ENCODE data around the gene CBLB.

CBLB gene

DNA sequence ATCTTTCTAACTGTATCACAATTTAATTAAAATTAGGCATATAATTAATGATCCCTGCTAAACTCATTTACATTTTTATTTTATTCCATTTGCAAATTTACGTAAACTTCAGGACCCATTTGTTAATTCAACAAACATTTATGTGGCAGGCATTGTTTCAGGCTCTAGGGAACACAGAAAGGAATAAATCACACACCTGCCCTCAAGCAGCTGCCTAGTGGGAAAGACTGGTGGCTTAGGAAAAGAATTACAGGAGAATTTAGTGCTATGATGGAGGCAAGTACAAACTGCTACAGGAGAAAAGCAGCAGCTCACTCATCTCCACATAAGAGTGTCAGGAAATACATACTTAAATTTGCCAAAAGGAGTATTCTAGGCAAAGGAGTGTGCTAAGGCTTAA is 11.2 kb downstream of the CBLB start:
- H3K4me3 ChIP-seq (ENCODE audit: low read depth, low read length), result no peak overlapping the region
- TF ChIP-seq CTCF (conservative IDR thresholded peaks at IDR 0.05; ENCODE audit: low read depth, low read length), result no peak
- no peak for DNase-seq (ENCODE audit: low read depth)

DNA sequence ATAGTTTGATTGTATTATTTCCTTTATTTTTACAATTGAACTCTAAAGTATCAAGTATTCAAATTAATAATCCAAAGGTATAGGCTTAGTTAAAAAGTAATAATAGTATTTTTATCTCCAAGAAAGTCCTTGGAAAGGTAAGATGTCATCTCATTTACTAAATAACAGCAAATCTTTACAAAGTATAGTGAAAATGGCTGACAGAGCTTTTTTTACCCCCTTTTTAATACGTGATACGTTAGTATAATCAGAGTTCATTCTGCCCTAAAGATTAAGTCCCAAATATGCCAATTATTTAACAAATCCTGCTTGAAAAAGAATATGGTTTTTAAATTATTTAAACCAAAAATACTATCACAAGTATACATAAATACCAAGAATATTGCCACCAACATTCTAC is 12.2 kb downstream of the CBLB start:
- no peak for DNase-seq (ENCODE audit: low read depth)
- H3K4me3 ChIP-seq (ENCODE audit: low read depth, low read length), result no peak overlapping the region
- TF ChIP-seq CTCF (conservative IDR thresholded peaks at IDR 0.05; ENCODE audit: low read depth, low read length), result no peak

- TF ChIP-seq CTCF (conservative IDR thresholded peaks at IDR 0.05; ENCODE audit: low read depth, low read length), result no peak
- DNase-seq (ENCODE audit: low read depth), result no peak
- no peak overlapping the region for H3K4me3 ChIP-seq (ENCODE audit: low read depth, low read length)
Measured at GRCh38 chr3:105853801-105854432, 14.9 kb downstream of the CBLB start.

DNA sequence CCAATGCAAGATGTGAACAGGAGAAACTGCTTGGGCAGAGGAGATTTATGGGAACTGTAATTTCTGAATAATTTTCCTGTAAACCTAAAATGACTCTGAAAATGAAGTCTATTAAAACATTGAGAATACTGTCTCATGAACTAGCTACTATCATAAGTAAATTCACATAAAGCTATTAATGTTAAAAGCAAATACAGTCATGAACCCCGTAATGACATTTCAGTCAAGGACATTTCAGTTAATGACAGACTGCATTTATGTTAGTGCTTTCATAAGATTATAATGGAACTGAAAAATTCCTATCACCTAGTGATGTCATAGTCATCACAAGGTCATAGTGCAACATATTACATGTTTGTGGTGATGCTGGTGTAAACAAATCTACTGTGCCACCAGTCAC is 17.2 kb downstream of the CBLB start:
- DNase-seq (ENCODE audit: low read depth), result no peak
- H3K4me3 ChIP-seq (ENCODE audit: low read depth, low read length), result no peak overlapping the region
- TF ChIP-seq CTCF (conservative IDR thresholded peaks at IDR 0.05; ENCODE audit: low read depth, low read length), result no peak

DNA sequence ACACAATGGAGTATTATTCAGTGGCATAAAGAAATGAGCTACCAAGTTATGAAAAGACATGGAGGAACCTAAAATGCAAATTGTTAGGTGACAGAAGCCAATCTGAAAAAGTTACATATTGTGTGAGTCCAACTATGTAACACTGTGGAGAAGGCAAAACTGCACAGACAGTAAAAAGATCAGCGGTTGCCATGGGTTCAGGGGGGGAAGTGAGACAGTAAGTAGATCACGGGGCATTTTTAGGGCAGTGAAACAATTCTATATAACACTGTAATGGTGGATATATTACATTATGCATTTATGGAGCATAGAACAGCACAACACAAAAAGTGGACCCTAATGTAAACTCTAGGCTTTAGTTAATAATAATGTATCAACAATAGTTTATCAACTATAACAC is 17.6 kb downstream of the CBLB start:
- no peak overlapping the region for H3K4me3 ChIP-seq (ENCODE audit: low read depth, low read length)
- TF ChIP-seq CTCF (conservative IDR thresholded peaks at IDR 0.05; ENCODE audit: low read depth, low read length), result no peak
- no peak for DNase-seq (ENCODE audit: low read depth)

DNA sequence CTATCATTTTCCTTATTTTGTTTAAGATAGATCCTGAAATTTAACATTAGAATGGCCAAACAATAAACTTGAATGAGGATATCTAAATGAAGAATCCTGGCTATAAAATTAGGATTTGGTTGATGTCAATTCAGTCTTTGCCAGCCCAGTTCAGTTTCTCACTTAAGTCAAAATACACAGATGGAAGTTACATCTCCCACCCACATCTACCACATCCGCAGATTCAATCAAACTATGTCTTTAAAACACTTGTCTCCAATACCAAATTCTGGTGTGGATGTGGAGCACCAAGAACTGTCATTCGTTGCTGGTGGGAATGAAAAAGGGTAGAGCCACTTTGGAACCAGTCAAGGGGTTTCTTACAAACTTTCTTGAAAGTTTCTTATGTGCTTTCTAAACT is 18.2 kb downstream of the CBLB start:
- no peak for TF ChIP-seq CTCF (conservative IDR thresholded peaks at IDR 0.05; ENCODE audit: low read depth, low read length)
- no peak for DNase-seq (ENCODE audit: low read depth)
- no peak overlapping the region for H3K4me3 ChIP-seq (ENCODE audit: low read depth, low read length)

DNA sequence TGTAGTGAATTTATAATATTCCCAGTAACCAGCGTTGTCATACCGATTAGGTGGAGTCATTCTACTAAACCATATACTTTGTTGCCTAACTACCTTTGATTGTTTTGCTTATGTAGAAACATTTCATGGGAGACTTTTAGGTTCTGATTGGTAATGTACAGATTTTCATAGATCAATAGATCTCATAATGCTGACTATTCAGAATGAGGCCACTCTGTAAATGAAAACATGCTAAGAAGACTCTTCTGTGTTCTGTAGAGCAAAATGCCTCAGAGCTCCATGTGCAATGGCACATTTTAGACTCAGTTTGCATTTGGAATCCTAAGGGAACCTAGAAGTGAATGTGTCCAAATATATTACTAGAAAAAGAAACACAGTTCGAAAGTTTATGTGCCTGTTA is 20.0 kb downstream of the CBLB start:
- H3K4me3 ChIP-seq (ENCODE audit: low read depth, low read length), result no peak overlapping the region
- no peak for DNase-seq (ENCODE audit: low read depth)
- TF ChIP-seq CTCF (conservative IDR thresholded peaks at IDR 0.05; ENCODE audit: low read depth, low read length), result no peak

All from choroid plexus epithelial cell (primary cell).